ENCODE results near the gene TCEA3.

The TCEA3 gene

DNA sequence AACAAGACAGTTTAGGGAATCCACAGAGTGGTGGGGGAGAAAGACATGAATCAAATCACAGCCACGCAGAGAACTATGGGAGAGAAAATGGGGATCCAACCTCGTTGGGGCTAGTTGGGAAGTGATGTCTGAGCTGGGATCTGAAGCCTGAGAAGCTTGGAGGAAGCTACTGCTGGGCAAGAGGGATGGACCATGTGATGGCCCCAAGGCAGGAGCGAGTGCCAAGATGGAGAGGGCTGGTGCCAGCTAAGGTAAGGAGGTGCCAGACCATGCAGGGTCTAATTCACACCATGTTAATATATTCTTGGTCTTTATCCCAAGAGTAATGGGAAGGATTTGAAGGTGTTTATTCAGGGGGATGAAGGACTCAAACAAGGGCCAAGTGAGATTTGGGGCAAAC lies 18.2 kb upstream of the TCEA3 start:
- TF ChIP-seq, protein P1, sequence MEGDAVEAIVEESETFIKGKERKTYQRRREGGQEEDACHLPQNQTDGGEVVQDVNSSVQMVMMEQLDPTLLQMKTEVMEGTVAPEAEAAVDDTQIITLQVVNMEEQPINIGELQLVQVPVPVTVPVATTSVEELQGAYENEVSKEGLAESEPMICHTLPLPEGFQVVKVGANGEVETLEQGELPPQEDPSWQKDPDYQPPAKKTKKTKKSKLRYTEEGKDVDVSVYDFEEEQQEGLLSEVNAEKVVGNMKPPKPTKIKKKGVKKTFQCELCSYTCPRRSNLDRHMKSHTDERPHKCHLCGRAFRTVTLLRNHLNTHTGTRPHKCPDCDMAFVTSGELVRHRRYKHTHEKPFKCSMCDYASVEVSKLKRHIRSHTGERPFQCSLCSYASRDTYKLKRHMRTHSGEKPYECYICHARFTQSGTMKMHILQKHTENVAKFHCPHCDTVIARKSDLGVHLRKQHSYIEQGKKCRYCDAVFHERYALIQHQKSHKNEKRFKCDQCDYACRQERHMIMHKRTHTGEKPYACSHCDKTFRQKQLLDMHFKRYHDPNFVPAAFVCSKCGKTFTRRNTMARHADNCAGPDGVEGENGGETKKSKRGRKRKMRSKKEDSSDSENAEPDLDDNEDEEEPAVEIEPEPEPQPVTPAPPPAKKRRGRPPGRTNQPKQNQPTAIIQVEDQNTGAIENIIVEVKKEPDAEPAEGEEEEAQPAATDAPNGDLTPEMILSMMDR (IDR thresholded peaks at IDR 0.05; ENCODE audit: low read depth, low read length, missing control alignments): no peak
- no peak for DNase-seq (ENCODE audit: low read depth)
- in situ Hi-C loops (cut with HindIII; ENCODE audit: low sequenced_read_pairs): no loop called here
- H3K4me3 ChIP-seq (ENCODE audit: low read depth, low read length): no peak overlapping the region

DNA sequence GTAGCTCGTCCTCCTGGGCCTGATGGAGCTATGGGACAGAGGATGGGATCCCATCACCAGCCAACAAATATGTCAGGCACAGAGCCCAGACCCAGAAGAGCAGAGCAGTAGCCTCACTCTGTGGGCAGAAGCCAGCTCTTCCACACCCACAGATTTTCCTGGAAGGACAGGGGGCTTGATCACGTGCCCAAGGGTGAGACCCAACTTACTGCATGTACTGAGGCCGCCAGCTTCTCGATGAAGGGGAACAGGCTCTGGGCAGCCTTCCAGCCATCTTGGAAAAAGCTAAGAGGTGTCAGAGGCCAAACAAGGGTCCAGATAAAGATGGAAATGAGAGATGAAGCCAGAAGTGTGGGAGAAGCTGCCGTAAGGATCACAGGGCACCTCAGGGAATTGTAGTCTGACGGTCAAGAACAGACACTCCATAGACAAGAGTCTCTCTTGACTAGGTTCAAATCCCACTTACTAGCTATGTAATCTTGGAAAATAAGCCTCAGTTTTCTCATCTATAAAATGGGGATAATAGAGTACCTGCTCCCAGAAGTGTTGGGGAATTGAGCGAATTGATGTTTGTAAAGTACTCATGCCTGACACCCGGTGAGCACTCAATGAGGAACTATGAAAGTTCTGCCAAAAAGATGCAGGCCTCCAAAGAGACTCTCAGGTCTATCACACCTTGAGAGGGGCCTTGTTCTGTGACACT lies 17.0 kb upstream of the TCEA3 start:
- in situ Hi-C loops (cut with HindIII; ENCODE audit: low sequenced_read_pairs): no loop called here
- TF ChIP-seq, protein P1 (IDR thresholded peaks at IDR 0.05; ENCODE audit: low read depth, low read length, missing control alignments): no peak
- no peak overlapping the region for H3K4me3 ChIP-seq (ENCODE audit: low read depth, low read length)
- no peak for DNase-seq (ENCODE audit: low read depth)

DNA sequence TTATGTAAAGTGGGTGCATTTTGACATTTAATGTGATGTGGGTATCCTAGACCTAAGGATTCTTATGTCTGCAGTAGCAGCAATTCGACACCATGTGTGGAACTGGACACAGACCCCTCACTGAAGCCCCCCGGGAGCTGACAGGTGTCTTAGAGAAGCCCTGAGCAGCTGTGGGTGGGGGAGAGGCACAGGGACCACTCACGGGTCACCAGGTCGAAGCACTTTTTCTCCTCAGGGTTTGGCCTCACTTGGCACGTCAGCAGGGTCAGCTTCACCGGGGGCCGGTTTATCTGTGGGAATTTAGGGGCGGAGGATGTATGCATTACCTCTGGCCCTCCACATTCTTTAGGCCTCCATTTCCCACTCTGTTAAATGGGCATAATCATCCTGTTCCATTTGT lies 14.0 kb upstream of the TCEA3 start:
- in situ Hi-C loops (cut with HindIII; ENCODE audit: low sequenced_read_pairs): no loop called here
- no peak overlapping the region for H3K4me3 ChIP-seq (ENCODE audit: low read depth, low read length)
- TF ChIP-seq, protein P1 (IDR thresholded peaks at IDR 0.05; ENCODE audit: low read depth, low read length, missing control alignments): no peak
- DNase-seq (ENCODE audit: low read depth): no peak

DNA sequence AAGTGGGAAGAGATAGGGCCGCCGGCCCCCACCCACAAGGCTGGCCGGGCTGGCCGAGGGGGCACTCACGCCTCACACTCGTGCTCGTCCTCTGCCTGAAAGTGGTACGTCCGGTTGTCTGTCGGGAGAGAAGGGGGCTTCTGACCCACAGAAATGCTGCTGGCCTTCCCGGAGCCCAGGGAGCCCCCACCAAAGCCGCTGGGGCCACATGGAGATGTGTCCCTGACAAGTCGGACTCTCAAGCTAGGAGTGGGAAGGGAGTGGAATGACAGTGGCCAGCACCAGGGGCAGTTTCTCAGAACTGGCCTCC lies 12.8 kb upstream of the TCEA3 start:
- no peak overlapping the region for H3K4me3 ChIP-seq (ENCODE audit: low read depth, low read length)
- in situ Hi-C loops (cut with HindIII; ENCODE audit: low sequenced_read_pairs): no loop called here
- TF ChIP-seq, protein P1 (IDR thresholded peaks at IDR 0.05; ENCODE audit: low read depth, low read length, missing control alignments): no peak
- no peak for DNase-seq (ENCODE audit: low read depth)

DNA sequence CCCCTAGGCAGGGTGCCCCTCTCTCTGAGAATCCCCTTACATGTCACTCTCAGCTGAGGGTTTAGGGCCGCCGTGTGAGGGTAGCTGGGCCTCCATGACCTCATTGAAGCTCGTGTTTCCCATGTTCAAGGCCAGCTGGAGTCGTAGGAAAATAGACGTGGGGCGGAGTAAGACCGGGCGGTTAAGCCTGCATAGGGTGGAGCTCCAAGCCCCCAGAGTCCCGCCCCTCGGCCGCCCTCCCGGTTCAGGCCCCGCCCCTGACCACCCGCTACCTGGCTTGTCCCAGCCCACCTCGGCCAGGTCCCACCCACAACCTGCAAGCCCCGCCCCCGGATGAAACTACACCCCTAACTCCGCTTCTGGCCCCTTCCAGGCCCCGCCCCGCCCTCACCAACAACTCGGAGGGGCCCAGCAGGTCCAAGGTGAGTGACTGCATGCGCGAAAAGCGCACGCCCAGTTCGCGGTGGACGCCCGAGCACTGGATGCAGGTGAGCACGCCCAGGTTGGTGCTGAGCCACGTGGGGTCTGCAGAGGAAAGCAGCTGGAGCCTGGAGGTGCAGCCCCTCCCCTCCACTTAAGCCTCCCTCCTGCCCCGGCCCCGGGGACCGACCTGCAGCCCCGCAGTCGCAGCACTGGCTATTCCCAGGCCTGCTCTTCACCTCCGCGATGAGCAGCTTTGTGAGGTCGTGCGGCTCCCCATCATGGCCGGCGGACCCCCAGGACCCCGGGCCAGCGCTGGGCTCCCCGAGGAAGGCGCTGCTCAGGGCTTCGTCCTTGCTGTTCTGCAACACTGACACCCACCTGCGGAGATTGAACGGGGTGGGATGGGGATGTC lies 12.2 kb upstream of the TCEA3 start:
- in situ Hi-C loops (cut with HindIII; ENCODE audit: low sequenced_read_pairs): no loop called here
- TF ChIP-seq, protein P1 (IDR thresholded peaks at IDR 0.05; ENCODE audit: low read depth, low read length, missing control alignments): no peak
- no peak for DNase-seq (ENCODE audit: low read depth)
- H3K4me3 ChIP-seq (ENCODE audit: low read depth, low read length): no peak overlapping the region

DNA sequence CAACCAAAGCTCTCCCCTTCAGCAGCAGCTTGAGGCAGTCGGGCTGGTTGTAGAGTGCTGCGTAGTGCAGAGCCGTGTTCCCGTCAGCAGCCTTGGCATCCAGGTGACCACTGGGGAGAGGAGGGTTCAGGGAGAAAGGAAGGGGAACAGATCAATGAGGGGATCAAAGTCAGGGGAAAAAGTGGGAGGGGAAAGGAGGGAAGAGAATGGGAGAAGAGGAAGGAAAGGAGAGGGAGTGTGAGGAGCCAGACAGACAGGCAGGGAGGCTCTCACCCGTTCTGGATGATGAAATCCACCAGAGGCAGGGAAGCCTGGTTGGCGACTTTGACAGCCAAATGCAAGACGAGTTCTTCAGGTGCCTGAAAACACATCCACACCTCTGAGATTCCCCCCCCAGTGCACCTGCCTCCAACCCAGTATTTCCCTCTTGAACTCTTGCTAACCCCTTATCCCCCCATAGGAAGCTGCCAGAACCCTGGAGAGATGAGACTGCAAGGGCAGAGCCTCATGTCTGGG lies 9.8 kb upstream of the TCEA3 start:
- no peak for DNase-seq (ENCODE audit: low read depth)
- in situ Hi-C loops (cut with HindIII; ENCODE audit: low sequenced_read_pairs): no loop called here
- TF ChIP-seq, protein P1 (IDR thresholded peaks at IDR 0.05; ENCODE audit: low read depth, low read length, missing control alignments): no peak
- H3K4me3 ChIP-seq (ENCODE audit: low read depth, low read length): no peak overlapping the region

Data from astrocyte of the cerebellum (primary cell).